ENCODE data around the gene PAIP2B. TPM values are rescaled to one million over a fixed set of nuclear protein-coding genes. Genes with fewer than 3 reads are reported as not detected.

PAIP2B gene
- total and polyA plus RNA-seq, 8 donors, result 4.9 to 14.1 (median 8.1) TPM

DNA sequence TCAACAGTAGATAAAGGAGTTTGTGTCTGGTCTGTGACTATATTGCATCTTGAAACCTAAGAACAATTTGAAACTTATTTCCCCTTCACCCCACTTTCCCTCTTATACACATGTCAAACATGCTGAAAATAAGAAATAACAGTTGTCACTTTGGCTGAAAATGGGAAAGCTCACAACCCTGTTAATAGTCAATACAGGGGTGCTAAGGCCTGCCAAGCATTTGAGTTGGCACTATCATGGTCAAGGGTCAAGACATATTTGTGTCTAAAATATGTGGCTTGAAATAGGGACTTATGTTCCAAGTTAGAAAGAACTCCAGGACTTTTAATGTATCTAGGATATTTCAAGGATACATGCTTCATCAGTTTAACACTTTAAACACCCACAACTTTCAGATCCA lies 20.6 kb downstream of the PAIP2B start:
- intact Hi-C loops (cut with DNase I; ENCODE audit: low total_unique reads), result no loop called here
- Histone ChIP-seq H3K27ac (no peak overlapping the region), H3K9me3 (peaks cover 0 to 4% (median 0%) of the 10 kb centered on the region in 4 donors), H3K4me3 (no peak overlapping the region), H3K27me3 (no peaks in the 10 kb centered on the region), H3K4me1 (peaks cover 0 to 8% (median 0%) of the 10 kb centered on the region in 4 donors), H3K36me3 (peaks cover 5 to 11% (median 10%) of the 10 kb centered on the region in 4 donors)
- DNase-seq, result no peak
- no peak for TF ChIP-seq POLR2AphosphoS5 (IDR thresholded peaks at IDR 0.05)
- TF ChIP-seq POLR2A (IDR thresholded peaks at IDR 0.05), result no peak
- TF ChIP-seq EP300 (IDR thresholded peaks at IDR 0.05), result no peak
- TF ChIP-seq CTCF (IDR thresholded peaks at IDR 0.05), result no peak

- H3K4me1 ChIP-seq, result no peaks in the 10 kb centered on the region
- no peak for DNase-seq
- H3K27me3 ChIP-seq, result no peaks in the 10 kb centered on the region
- TF ChIP-seq EP300 (IDR thresholded peaks at IDR 0.05) (no peak), POLR2A (IDR thresholded peaks at IDR 0.05) (no peak), POLR2AphosphoS5 (IDR thresholded peaks at IDR 0.05) (no peak), CTCF (IDR thresholded peaks at IDR 0.05) (no peak)
- H3K4me3 ChIP-seq, result no peak overlapping the region
- peaks cover 0 to 36% (median 22%) of the 10 kb centered on the region in 4 donors for H3K36me3 ChIP-seq
- no peaks in the 10 kb centered on the region for H3K9me3 ChIP-seq
- no peak overlapping the region for H3K27ac ChIP-seq
- WGBS, 5 donors, result 67 to 92% (median 84%) methylated on average over 3 of the region's 3 CpGs
- intact Hi-C loops (cut with DNase I; ENCODE audit: low total_unique reads), result no loop called here
Observed at GRCh38 chr2:71191570-71191943, 35.3 kb downstream of the PAIP2B start.

DNA sequence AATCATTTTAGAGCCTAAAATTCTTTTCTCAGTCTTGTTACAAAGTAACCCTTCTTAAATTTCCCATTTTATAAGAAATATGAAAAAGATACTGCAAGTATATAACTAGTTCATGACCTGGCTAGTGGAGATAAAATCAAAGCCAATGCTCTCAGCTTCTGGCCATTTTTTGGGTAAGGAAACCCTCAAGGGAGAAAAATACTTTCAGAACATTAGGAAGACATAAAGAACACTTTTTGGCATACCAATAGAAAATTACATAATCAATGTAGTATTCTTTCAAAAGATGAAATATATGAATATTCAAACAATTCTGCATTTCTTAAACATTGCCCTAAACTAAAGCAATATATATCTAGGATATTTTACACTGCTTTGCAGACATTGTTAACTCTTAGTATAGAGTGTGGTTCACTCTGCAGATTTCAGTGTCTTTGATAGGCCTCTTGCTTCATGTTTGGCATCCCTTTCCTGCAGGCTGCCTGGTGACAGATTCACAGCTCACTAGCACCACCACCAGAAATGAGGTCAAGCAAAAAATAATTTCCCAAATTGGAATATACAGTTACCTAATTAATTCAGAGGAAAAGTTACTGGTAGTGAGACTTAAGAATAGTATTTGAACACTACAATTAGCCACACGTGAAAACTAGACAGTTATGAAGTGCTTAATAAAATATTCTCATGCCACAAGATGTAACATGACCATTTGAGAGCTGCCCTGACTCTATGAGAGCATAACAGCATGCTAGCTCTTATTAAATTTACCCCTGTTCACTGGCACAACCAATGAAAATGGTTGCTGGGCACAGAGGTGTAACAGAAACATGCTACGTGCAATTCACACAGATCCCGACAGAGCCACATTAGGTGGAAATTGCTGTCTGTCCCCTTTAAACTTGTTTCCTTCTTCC lies 36.0 kb downstream of the PAIP2B start:
- Histone ChIP-seq H3K36me3 (peaks cover 0 to 39% (median 22%) of the 10 kb centered on the region in 4 donors), H3K27ac (no peak overlapping the region), H3K27me3 (no peaks in the 10 kb centered on the region), H3K9me3 (no peaks in the 10 kb centered on the region), H3K4me1 (no peaks in the 10 kb centered on the region), H3K4me3 (no peak overlapping the region)
- peak in 1 of 7 experiments; percentile 8 for TF ChIP-seq CTCF (IDR thresholded peaks at IDR 0.05)
- no peak for TF ChIP-seq EP300 (IDR thresholded peaks at IDR 0.05)
- WGBS, 5 donors, result 68 to 80% (median 74%) methylated on average over 3 of the region's 3 CpGs
- intact Hi-C loops (cut with DNase I; ENCODE audit: low total_unique reads), result no loop called here
- peak in 1 of 2 donors; percentile 53 for DNase-seq

DNA sequence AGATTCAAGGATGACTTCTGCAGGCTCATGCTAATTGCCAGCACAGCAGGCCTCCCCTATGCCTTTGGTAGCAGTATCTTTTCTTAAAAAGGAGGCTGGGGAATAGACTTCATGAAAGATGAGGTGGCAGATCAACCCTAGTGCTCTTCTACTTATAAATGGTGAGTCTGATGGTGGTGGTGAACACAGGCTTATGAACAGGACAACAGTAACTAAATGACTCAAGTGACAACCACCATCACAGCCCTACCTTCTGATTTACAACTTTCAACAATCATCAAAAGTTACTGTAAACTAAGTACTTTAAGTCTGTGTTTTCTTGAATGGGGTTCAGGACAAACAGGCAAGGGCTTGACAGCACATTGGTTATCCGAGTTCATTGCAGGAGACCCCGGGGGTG lies 39.3 kb downstream of the PAIP2B start:
- WGBS, 5 donors, result 73 to 78% (median 75%) methylated on average over 2 of the region's 2 CpGs
- H3K36me3 ChIP-seq, result peaks cover 0 to 44% (median 22%) of the 10 kb centered on the region in 4 donors
- intact Hi-C loops (cut with DNase I; ENCODE audit: low total_unique reads), result no loop called here
- H3K9me3 ChIP-seq, result no peaks in the 10 kb centered on the region
- H3K27me3 ChIP-seq, result no peaks in the 10 kb centered on the region
- no peak overlapping the region for H3K27ac ChIP-seq
- TF ChIP-seq POLR2A (IDR thresholded peaks at IDR 0.05) (no peak), CTCF (IDR thresholded peaks at IDR 0.05) (no peak), POLR2AphosphoS5 (IDR thresholded peaks at IDR 0.05) (no peak)
- no peaks in the 10 kb centered on the region for H3K4me1 ChIP-seq
- DNase-seq, result no peak
- no peak overlapping the region for H3K4me3 ChIP-seq

Measured in stomach (tissue), 9 donors.